CD14-positive monocyte (primary cell): Measurements from ENCODE around the gene LFNG. TPM values are rescaled to one million over a fixed set of nuclear protein-coding genes. Genes with fewer than 3 reads are reported as not detected.
A peak's percentile ranks its signal among the peaks of the same experiment; 100 is the strongest.

Experiments used
- DNase-seq, 3 donors: peaks; one replicate each; pipeline ENCODE4 v3.0.0-alpha.2; 2011 to 2022
- H2AFZ ChIP-seq: 2 replicates; pipeline ENCODE4 v1.6.0; 2012; ENCODE audit warnings: mild to moderate bottlenecking, low read depth, low read length, inconsistent platforms; ENCODE audit not compliant: insufficient read depth, poor library complexity, severe bottlenecking
- H3K27ac ChIP-seq, 2 donors: 1 replicate in 1 of 2; 2 replicates in 1 of 2; pipeline ENCODE4 v1.5.1; 2012 to 2013; ENCODE audit warnings: low read length in 2 of 2, control low read depth in 1 of 2, inconsistent platforms in 1 of 2, low read depth in 1 of 2, mild to moderate bottlenecking in 1 of 2
- H3K27me3 ChIP-seq, 2 donors: one replicate each; pipeline versions ENCODE4 v1.6.0 to v1.6.1; 2011 to 2013; ENCODE audit warnings: low read length in 2 of 2; ENCODE audit not compliant: control insufficient read depth in 2 of 2, insufficient read depth in 2 of 2
- H3K36me3 ChIP-seq, 2 donors: replicated peaks in 1 of 2; 1 replicate in 1 of 2; 2 replicates in 1 of 2; pipeline versions ENCODE4 v1.5.1 to v1.6.1; 2012 to 2013; ENCODE audit warnings: low read length in 2 of 2, control low read depth in 1 of 2, inconsistent platforms in 1 of 2, mild to moderate bottlenecking in 1 of 2; ENCODE audit not compliant: insufficient read depth in 2 of 2, control insufficient read depth in 1 of 2
- H3K4me1 ChIP-seq, 2 donors: 1 replicate in 1 of 2; 2 replicates in 1 of 2; pipeline versions ENCODE4 v1.5.1 to v1.6.1; 2012 to 2013; ENCODE audit warnings: low read length in 2 of 2, control low read depth in 1 of 2, inconsistent platforms in 1 of 2, mild to moderate bottlenecking in 1 of 2, moderate library complexity in 1 of 2; ENCODE audit not compliant: insufficient read depth in 2 of 2, control insufficient read depth in 1 of 2
- H3K4me2 ChIP-seq: replicated peaks from 2 replicates; pipeline ENCODE3; 2012; ENCODE audit warnings: low read length, moderate library complexity, mild to moderate bottlenecking; ENCODE audit not compliant: poor library complexity, severe bottlenecking; ENCODE audit errors: extremely low read depth
- H3K4me3 ChIP-seq, 3 experiments: fragments of 200-600 bp in 1 of 3; sonication (generic) in 1 of 3; replicated peaks in 1 of 3; 1 replicate in 2 of 3; 2 replicates in 1 of 3; pipeline ENCODE4 v1.5.1; 2011 to 2013; ENCODE audit warnings: low read length in 3 of 3, mild to moderate bottlenecking in 3 of 3, control low read depth in 2 of 3, low read depth in 2 of 3, inconsistent platforms in 1 of 3, moderate library complexity in 1 of 3
- H3K79me2 ChIP-seq: 2 replicates; pipeline ENCODE4 v1.6.0; 2012; ENCODE audit warnings: mild to moderate bottlenecking, control low read depth, inconsistent platforms, low read length, moderate library complexity; ENCODE audit not compliant: insufficient read depth
- H3K9ac ChIP-seq: 2 replicates; pipeline ENCODE4 v1.6.0; 2017; ENCODE audit warnings: low read length, mild to moderate bottlenecking; ENCODE audit not compliant: insufficient read depth, poor library complexity, severe bottlenecking
- H3K9me3 ChIP-seq, 2 donors: replicated peaks in 1 of 2; 1 replicate in 1 of 2; 2 replicates in 1 of 2; pipeline versions ENCODE4 v1.5.1 to v1.6.1; 2012 to 2013; ENCODE audit warnings: low read length in 2 of 2, control low read depth in 1 of 2; ENCODE audit not compliant: control insufficient read depth in 1 of 2, insufficient read depth in 1 of 2
- H4K20me1 ChIP-seq: 2 replicates; pipeline ENCODE4 v1.6.0; 2012; ENCODE audit warnings: mild to moderate bottlenecking, low read length, control low read depth, moderate library complexity; ENCODE audit not compliant: insufficient read depth
- H3K27ac Mint-ChIP-seq, 7 donors: one replicate each; pipeline ENCODE4 v1.8.0; 2020; ENCODE audit warnings: mild to moderate bottlenecking in 7 of 7, mixed read lengths in 7 of 7, moderate library complexity in 6 of 7, inconsistent platforms in 2 of 7
- H3K27me3 Mint-ChIP-seq, 3 donors: one replicate each; pipeline ENCODE4 v1.8.0; 2021 to 2022; ENCODE audit warnings: low read depth in 3 of 3, mild to moderate bottlenecking in 3 of 3, mixed read lengths in 3 of 3, moderate library complexity in 3 of 3, inconsistent platforms in 1 of 3
- H3K36me3 Mint-ChIP-seq, 2 donors: one replicate each; pipeline ENCODE4 v1.8.0; 2020; ENCODE audit warnings: mixed read lengths in 2 of 2, inconsistent platforms in 1 of 2, mild to moderate bottlenecking in 1 of 2
- H3K4me1 Mint-ChIP-seq: one replicate; pipeline ENCODE4 v1.8.0; 2020; ENCODE audit warnings: mild to moderate bottlenecking, mixed read lengths
- H3K4me3 Mint-ChIP-seq, 2 donors: one replicate each; pipeline ENCODE4 v1.8.0; 2020; ENCODE audit warnings: mild to moderate bottlenecking in 2 of 2, mixed read lengths in 2 of 2, moderate library complexity in 1 of 2
- H3K9me3 Mint-ChIP-seq, 7 donors: one replicate each; pipeline ENCODE4 v1.8.0; 2020 to 2022; ENCODE audit warnings: mixed read lengths in 7 of 7, mild to moderate bottlenecking in 6 of 7, moderate library complexity in 6 of 7, inconsistent platforms in 2 of 7
- CTCF ChIP-seq: fragments of 200-600 bp; IDR thresholded peaks from one replicate; pipeline ENCODE4 v1.8.0; 2022; ENCODE audit warnings: antibody characterized with exemption, mild to moderate bottlenecking
- WGBS: methylation state at CpG from one replicate; pipeline ENCODE4 v1.1.5; 2013; ENCODE audit warnings: missing lambda C conversion rate; ENCODE audit not compliant: insufficient coverage; 5-methylcytosine and 5-hydroxymethylcytosine counted together
- intact Hi-C, 2 donors: fragments of 100-400 bp; cut with micrococcal nuclease; formaldehyde crosslinking; loops; one replicate each; pipeline versions ENCODE4 v1.15.0 to v1.15.1; 2023
- polyA plus RNA-seq, 3 donors: library from polyadenylated mRNA; depleted of rRNA in 1 of 3; unstranded in 2 of 3; stranded (reverse) in 1 of 3; fragments of 300-500 nt in 2 of 3; fragments of >200 nt in 1 of 3; fragmentation: Illumina TruSeq in 2 of 3; gene quantifications; 1 replicate in 2 of 3; 2 replicates in 1 of 3; pipeline ENCODE4 v1.2.3, GENCODE V29; 2012 to 2021

LFNG gene
- polyA plus RNA-seq, 3 donors, result 1.9 to 121 (median 2.2) TPM

- Mint-ChIP-seq H3K36me3 (no peaks in the 10 kb centered on the region), H3K4me3 (no peak overlapping the region), H3K4me1 (peaks cover 5% of the 10 kb centered on the region), H3K9me3 (peaks cover 3 to 9% (median 5%) of the 10 kb centered on the region in 7 donors), H3K27ac (no peak overlapping the region), H3K27me3 (peaks cover 8 to 29% (median 8%) of the 10 kb centered on the region in 3 donors)
- DNase-seq, result no peak
- intact Hi-C loops, result no loop called here
- Histone ChIP-seq H2AFZ (no peak overlapping the region), H3K4me1 (peaks cover 0 to 5% of the 10 kb centered on the region in 2 donors), H3K4me3 (no peak overlapping the region), H4K20me1 (no peaks in the 10 kb centered on the region), H3K27me3 (peaks cover 0 to 3% of the 10 kb centered on the region in 2 donors), H3K79me2 (no peaks in the 10 kb centered on the region), H3K4me2 (no peak overlapping the region), H3K36me3 (no peaks in the 10 kb centered on the region), H3K27ac (no peak overlapping the region), H3K9me3 (peaks cover 2 to 5% of the 10 kb centered on the region in 2 donors), H3K9ac (no peak overlapping the region)
- no peak for TF ChIP-seq CTCF
- 98% methylated on average over 5 of the region's 8 CpGs for WGBS
Measured at GRCh38 chr7:2488272-2488645, 31.3 kb upstream of the LFNG start.

- Mint-ChIP-seq H3K9me3 (peaks cover 0 to 6% (median 1%) of the 10 kb centered on the region in 7 donors), H3K4me1 (peaks cover 5% of the 10 kb centered on the region), H3K27me3 (peaks cover 8 to 29% (median 8%) of the 10 kb centered on the region in 3 donors), H3K36me3 (no peaks in the 10 kb centered on the region), H3K27ac (peak overlapping the region in 1 of 7 donors; percentile 62), H3K4me3 (no peak overlapping the region)
- intact Hi-C loops, result no loop called here
- no peaks in the 10 kb centered on the region for H3K79me2 ChIP-seq
- no peak overlapping the region for H2AFZ ChIP-seq
- no peak for DNase-seq
- TF ChIP-seq CTCF, result no peak
- H4K20me1 ChIP-seq, result no peaks in the 10 kb centered on the region
- H3K4me1 ChIP-seq, result peaks cover 0 to 5% of the 10 kb centered on the region in 2 donors
- no peak overlapping the region for H3K4me2 ChIP-seq
- H3K9ac ChIP-seq, result no peak overlapping the region
- WGBS, result 44% methylated on average over 9 of the region's 9 CpGs
- H3K9me3 ChIP-seq, result peaks cover 0 to 1% of the 10 kb centered on the region in 2 donors
- peaks cover 0 to 3% of the 10 kb centered on the region in 2 donors for H3K27me3 ChIP-seq
- no peaks in the 10 kb centered on the region for H3K36me3 ChIP-seq
- no peak overlapping the region for H3K4me3 ChIP-seq
- H3K27ac ChIP-seq, result no peak overlapping the region
Measured at GRCh38 chr7:2488681-2489080, 30.9 kb upstream of the LFNG start.
